ENCODE data around the gene TMEM53. TPM values are rescaled to one million over a fixed set of nuclear protein-coding genes. Genes with fewer than 3 reads are reported as not detected.

The TMEM53 gene
- total RNA-seq, 4 donors from 2014 or later = 3.9 to 10.4 (median 8.0) TPM

DNA sequence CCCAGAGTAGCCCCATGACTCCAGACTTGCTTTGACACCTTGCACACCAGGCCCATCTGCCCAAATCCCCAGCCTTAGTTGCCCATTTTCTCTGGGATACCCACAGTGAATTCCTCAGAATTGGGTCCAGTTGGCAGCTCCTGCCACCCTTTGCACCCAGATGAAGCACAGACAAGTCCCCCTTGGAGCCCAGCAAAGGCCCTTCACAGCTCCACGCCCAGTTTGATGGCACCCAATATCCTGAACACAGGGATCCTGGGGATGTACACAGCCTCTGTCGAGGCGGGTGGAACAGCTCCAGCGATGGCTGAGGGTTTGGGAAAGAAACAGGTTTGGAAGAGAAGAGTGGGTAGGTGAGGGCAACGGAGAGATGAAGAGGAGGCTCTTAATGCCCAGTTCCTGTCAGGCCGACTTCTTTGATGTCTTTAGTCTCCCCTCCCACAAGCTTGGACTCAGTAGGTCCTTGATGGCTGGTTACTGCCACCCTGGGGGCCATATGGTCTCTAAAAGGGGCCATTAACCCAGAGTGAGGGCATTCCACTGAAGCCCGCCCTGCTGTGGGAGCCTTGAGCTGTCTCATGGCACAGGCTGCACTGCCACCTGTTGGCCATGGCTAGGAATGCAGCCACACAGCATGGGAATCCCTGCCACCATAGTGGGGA, 21.7 kb downstream of the TMEM53 start:
- TF ChIP-seq POLR2A (IDR thresholded peaks at IDR 0.05) (no peak), CTCF (IDR thresholded peaks at IDR 0.05) (peak; percentile 79 to 97 (median 84))
- no peaks in the 10 kb centered on the region for H3K4me1 ChIP-seq
- no peak overlapping the region for H3K4me3 ChIP-seq (replicated peaks in 1 of 3)
- no peaks in the 10 kb centered on the region for H3K9me3 ChIP-seq
- DNase-seq = peak; percentile 72 to 75
- 60 to 66% methylated on average over 6 to 7 of the region's 7 CpGs for WGBS, 2 donors
- no peaks in the 10 kb centered on the region for H3K27me3 ChIP-seq
- H3K36me3 ChIP-seq = peaks cover 26 to 31% of the 10 kb centered on the region in 2 donors
- H3K27ac ChIP-seq = no peak overlapping the region
- intact Hi-C loops (cut with DNase I) = no loop called here

DNA sequence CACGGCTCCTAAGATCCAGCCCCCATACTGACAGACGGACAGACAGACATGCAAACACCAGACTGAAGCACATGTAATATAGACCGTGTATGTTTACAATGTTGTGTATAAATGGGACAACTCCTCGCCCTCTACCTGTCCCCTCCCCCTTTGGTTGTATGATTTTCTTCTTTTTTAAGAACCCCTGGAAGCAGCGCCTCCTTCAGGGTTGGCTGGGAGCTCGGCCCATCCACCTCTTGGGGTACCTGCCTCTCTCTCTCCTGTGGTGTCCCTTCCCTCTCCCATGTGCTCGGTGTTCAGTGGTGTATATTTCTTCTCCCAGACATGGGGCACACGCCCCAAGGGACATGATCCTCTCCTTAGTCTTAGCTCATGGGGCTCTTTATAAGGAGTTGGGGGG, 23.2 kb downstream of the TMEM53 start:
- no peak overlapping the region for H3K4me3 ChIP-seq (replicated peaks in 1 of 3)
- intact Hi-C loops (cut with DNase I) = no loop called here
- 87 to 88% methylated on average over 8 of the region's 8 CpGs for WGBS, 2 donors
- no peak for DNase-seq
- H3K9me3 ChIP-seq = no peaks in the 10 kb centered on the region
- TF ChIP-seq POLR2A (IDR thresholded peaks at IDR 0.05) = no peak
- no peak for TF ChIP-seq CTCF (IDR thresholded peaks at IDR 0.05)
- no peak overlapping the region for H3K27ac ChIP-seq
- H3K27me3 ChIP-seq = no peaks in the 10 kb centered on the region
- H3K36me3 ChIP-seq = peaks cover 28 to 38% of the 10 kb centered on the region in 2 donors
- no peaks in the 10 kb centered on the region for H3K4me1 ChIP-seq

- WGBS, 2 donors = 91% methylated on average over 22 of the region's 23 CpGs
- TF ChIP-seq CTCF (IDR thresholded peaks at IDR 0.05) (no peak), POLR2A (IDR thresholded peaks at IDR 0.05) (no peak)
- DNase-seq = no peak
- no peak overlapping the region for H3K4me3 ChIP-seq (replicated peaks in 1 of 3)
- H3K36me3 ChIP-seq = peaks cover 36 to 46% of the 10 kb centered on the region in 2 donors
- H3K9me3 ChIP-seq = no peaks in the 10 kb centered on the region
- no peaks in the 10 kb centered on the region for H3K4me1 ChIP-seq
- intact Hi-C loops (cut with DNase I) = no loop called here
- H3K27ac ChIP-seq = no peak overlapping the region
- H3K27me3 ChIP-seq = no peaks in the 10 kb centered on the region
These were observed 24.0 kb downstream of the TMEM53 start for GRCh38 chr1:44650159-44650831.

DNA sequence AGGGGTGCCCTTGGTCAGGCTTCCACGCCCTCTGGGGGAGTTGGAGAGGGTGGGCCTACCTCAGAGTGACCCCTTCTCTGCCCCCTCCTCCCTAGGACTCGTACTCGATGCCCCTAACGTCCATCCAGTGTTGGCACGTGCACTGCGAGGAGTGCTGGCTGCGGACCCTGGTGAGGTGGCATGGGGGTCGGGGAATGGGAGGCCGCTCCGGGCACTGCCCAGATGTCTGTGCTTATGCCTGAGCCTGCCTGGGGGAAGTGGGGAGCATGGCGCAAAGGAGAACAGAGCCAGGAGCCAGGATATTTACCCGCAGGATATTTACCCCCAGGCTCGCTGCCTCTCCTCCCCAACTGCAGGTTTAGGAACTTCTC, 24.5 kb downstream of the TMEM53 start:
- Histone ChIP-seq H3K27ac (no peak overlapping the region), H3K36me3 (peaks cover 41 to 51% of the 10 kb centered on the region in 2 donors), H3K9me3 (no peaks in the 10 kb centered on the region), H3K4me3 (replicated peaks in 1 of 3) (no peak overlapping the region), H3K27me3 (no peaks in the 10 kb centered on the region), H3K4me1 (no peaks in the 10 kb centered on the region)
- no peak for TF ChIP-seq POLR2A (IDR thresholded peaks at IDR 0.05)
- no peak for TF ChIP-seq CTCF (IDR thresholded peaks at IDR 0.05)
- intact Hi-C loops (cut with DNase I) = no loop called here
- 93 to 95% methylated on average over 10 to 13 of the region's 13 CpGs for WGBS, 2 donors
- no peak for DNase-seq

DNA sequence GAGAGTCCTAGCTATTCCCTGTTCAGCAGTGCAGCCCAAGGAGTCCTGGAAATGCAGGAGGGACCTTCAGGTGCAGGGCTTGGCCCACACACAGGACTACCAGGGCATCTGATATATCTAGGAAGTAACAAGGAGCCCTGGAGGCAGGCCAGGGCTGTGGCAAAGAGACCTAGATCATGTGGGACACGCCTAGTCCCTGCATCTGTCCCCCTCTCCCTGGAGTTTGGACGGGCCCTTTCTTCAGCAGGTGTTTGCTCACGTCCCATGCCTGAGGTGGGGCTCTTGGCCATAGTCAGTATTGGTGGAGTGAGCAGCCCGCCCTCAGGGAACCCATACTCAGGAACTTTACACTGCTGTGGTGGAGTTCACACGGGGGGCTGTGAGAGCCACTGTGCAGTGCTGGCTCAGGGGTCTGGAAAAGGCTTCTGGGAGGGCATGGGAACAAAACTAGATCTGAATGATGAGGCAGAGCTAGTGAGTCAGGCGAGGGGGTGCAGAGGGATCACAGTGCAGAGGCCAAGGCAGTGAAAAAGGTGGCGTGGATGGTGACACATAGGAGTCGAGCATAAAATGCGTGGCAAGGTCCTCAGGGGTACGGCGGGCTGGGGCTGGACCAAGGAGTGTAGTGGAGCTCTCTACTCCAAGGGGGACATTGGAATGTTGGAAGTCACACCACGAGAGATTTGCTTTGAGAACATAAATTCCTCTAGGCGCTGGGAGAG, 25.6 kb downstream of the TMEM53 start:
- Histone ChIP-seq H3K36me3 (peaks cover 43 to 62% of the 10 kb centered on the region in 2 donors), H3K27ac (no peak overlapping the region), H3K9me3 (no peaks in the 10 kb centered on the region), H3K4me3 (replicated peaks in 1 of 3) (no peak overlapping the region), H3K27me3 (no peaks in the 10 kb centered on the region), H3K4me1 (no peaks in the 10 kb centered on the region)
- 87 to 89% methylated on average over 13 of the region's 13 CpGs for WGBS, 2 donors
- no peak for DNase-seq
- TF ChIP-seq POLR2A (IDR thresholded peaks at IDR 0.05) = no peak
- intact Hi-C loops (cut with DNase I) = no loop called here

Data from thyroid gland (tissue), 4 donors.